Prostate gland (tissue), 2 donors: ENCODE results near the gene SPOUT1. TPM values are rescaled to one million over a fixed set of nuclear protein-coding genes. Genes with fewer than 3 reads are reported as not detected.

Source experiments
- DNase-seq: peaks from one replicate; pipeline ENCODE4 v3.0.0-alpha.2; 2019; ENCODE audit warnings: low spot score
- H3K27ac ChIP-seq, 2 donors: fragments of 200-600 bp; sonication (generic); 2 replicates each; pipeline ENCODE4 v1.5.1; 2017 to 2019
- H3K27me3 ChIP-seq: fragments of 200-600 bp; sonication (generic); replicated peaks from 2 replicates; pipeline ENCODE4 v1.5.1; 2019; ENCODE audit not compliant: insufficient read depth
- H3K36me3 ChIP-seq, 2 donors: fragments of 200-600 bp; sonication (generic); 1 replicate in 1 of 2; 2 replicates in 1 of 2; pipeline versions ENCODE4 v1.5.1 to v1.8.1; 2017 to 2019
- H3K4me1 ChIP-seq: fragments of 200-600 bp; sonication (generic); replicated peaks from 2 replicates; pipeline ENCODE4 v1.5.1; 2019
- H3K4me3 ChIP-seq, 2 donors: fragments of 200-600 bp; sonication (generic); 2 replicates each; pipeline ENCODE4 v1.5.1; 2017 to 2019
- H3K9me3 ChIP-seq: fragments of 200-600 bp; sonication (generic); 2 replicates; pipeline ENCODE4 v1.5.1; 2017
- CTCF ChIP-seq, 4 experiments: fragments of 200-600 bp in 2 of 4; fragments of 450-650 bp in 2 of 4; sonication (generic) in 2 of 4; IDR thresholded peaks; 1 replicate in 3 of 4; 2 replicates in 1 of 4; pipeline ENCODE4 v1.5.1; 2016 to 2019; ENCODE audit warnings: antibody characterized with exemption in 4 of 4, mild to moderate bottlenecking in 2 of 4, moderate library complexity in 2 of 4
- POLR2A ChIP-seq: fragments of 450-650 bp; IDR thresholded peaks from one replicate; pipeline ENCODE4 v1.6.1; 2016; ENCODE audit warnings: antibody characterized with exemption, mild to moderate bottlenecking
- POLR2AphosphoS5 ChIP-seq: sonication (generic); formaldehyde crosslinking; IDR thresholded peaks from one replicate; pipeline ENCODE4 v1.6.1; 2017; ENCODE audit warnings: antibody characterized with exemption
- WGBS: methylation state at CpG from one replicate; pipeline ENCODE4 v1.1.5; 2018; 5-methylcytosine and 5-hydroxymethylcytosine counted together
- intact Hi-C: fragments of 100-400 bp; cut with DNase I; formaldehyde crosslinking; loops from one replicate; pipeline ENCODE4 v1.14.2; 2022
- total RNA-seq, 2 donors: library from RNA; depleted of rRNA; stranded (reverse); fragments of >200 nt; gene quantifications; one replicate each; pipeline ENCODE4 v1.1.0, GENCODE V29; 2016

SPOUT1 gene
- total RNA-seq, 2 donors from 2014 or later = 45.8 to 47.5 TPM

DNA sequence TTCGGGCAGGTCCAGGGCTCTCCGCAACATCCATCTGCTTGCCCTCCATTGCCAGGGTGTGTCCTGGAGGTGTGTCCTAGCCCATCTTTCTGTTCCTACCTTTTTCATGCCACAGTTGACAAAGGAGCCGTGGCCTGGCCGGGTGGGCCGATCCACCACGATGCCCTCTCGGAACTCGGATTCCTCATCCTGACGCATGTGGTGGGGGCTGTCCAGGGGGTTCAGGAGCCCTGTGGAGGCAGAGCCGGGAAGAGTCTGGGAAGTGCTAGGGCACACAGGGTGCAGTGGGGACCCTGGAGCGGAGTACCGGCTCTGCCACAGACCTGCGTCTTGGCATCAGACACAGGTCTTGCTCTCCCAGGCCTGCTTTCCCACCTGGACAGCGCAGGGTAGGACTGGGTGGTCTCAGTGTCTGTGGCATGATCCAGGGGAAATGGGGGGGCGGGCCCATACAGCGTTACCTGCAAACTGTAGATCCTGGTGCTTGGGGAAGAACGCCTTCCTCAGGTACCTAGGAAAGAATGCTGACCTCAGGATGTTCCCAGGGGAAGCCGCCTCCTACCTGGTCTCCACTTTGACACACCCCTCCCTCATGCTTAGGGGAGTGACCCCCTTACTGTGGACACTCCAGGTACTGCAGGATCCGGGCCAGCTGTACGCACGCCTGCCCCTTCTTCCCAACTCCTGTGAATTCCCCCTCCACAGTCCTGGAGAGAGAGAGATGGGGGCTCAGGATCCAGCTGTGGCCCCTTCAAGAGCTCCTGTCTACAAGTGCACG is 3.5 kb downstream of the SPOUT1 start:
- H3K36me3 ChIP-seq = peaks cover 0 to 4% of the 10 kb centered on the region in 2 donors
- intact Hi-C loops = no loop called here
- WGBS = 88% methylated on average over 22 of the region's 22 CpGs
- no peaks in the 10 kb centered on the region for H3K9me3 ChIP-seq
- H3K27ac ChIP-seq = no peak overlapping the region
- no peak for TF ChIP-seq POLR2AphosphoS5
- no peak for TF ChIP-seq POLR2A
- no peak for TF ChIP-seq CTCF (IDR thresholded peaks at IDR 0.05)
- H3K4me3 ChIP-seq = no peak overlapping the region
- DNase-seq = no peak
- no peaks in the 10 kb centered on the region for H3K27me3 ChIP-seq
- peaks cover 11% of the 10 kb centered on the region for H3K4me1 ChIP-seq

- DNase-seq = no peak
- Histone ChIP-seq H3K27ac (peak overlapping the region; percentile 23 to 67), H3K36me3 (peaks cover 0 to 4% of the 10 kb centered on the region in 2 donors), H3K27me3 (no peaks in the 10 kb centered on the region), H3K4me3 (no peak overlapping the region), H3K4me1 (peaks cover 11% of the 10 kb centered on the region), H3K9me3 (no peaks in the 10 kb centered on the region)
- TF ChIP-seq POLR2A = no peak
- no peak for TF ChIP-seq POLR2AphosphoS5
- TF ChIP-seq CTCF (IDR thresholded peaks at IDR 0.05) = no peak
- intact Hi-C loops = no loop called here
- WGBS = 87% methylated on average over 7 of the region's 7 CpGs
Observed at GRCh38 chr9:128824911-128825310, 4.7 kb downstream of the SPOUT1 start.

DNA sequence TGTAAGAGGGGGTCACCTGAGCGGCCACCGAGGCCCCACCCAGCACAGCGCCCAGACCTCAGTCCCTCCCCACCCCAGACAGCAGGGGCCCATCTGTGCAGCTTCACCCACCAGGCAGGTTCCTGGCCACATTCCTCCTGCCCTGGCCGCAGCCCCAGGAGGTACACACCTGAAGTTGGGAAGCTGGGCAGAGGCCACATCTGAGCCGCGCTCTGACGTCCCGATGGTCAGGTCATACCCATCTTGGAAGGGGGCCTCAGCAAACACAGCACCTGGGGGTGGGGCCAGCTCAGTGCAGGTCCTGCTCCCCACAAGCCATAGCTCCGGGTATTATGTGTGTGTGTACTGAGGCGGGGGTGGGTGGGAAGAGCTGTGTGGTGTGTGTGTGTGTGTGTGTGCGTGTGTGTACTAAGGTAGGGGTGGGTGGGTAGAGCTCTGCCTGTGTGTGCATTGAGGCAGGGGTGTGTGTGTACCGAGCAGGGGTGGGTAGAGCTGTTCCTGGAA is 5.6 kb downstream of the SPOUT1 start:
- no peak overlapping the region for H3K4me3 ChIP-seq
- no peaks in the 10 kb centered on the region for H3K9me3 ChIP-seq
- H3K36me3 ChIP-seq = peaks cover 0 to 4% of the 10 kb centered on the region in 2 donors
- TF ChIP-seq POLR2AphosphoS5 (peak; percentile 5), POLR2A (no peak), CTCF (IDR thresholded peaks at IDR 0.05) (no peak)
- peaks cover 11% of the 10 kb centered on the region for H3K4me1 ChIP-seq
- H3K27ac ChIP-seq = peak overlapping the region in 1 of 2 donors; percentile 67
- peak; percentile 57 for DNase-seq
- no peaks in the 10 kb centered on the region for H3K27me3 ChIP-seq
- intact Hi-C loops = no loop called here
- 69% methylated on average over 12 of the region's 12 CpGs for WGBS

DNA sequence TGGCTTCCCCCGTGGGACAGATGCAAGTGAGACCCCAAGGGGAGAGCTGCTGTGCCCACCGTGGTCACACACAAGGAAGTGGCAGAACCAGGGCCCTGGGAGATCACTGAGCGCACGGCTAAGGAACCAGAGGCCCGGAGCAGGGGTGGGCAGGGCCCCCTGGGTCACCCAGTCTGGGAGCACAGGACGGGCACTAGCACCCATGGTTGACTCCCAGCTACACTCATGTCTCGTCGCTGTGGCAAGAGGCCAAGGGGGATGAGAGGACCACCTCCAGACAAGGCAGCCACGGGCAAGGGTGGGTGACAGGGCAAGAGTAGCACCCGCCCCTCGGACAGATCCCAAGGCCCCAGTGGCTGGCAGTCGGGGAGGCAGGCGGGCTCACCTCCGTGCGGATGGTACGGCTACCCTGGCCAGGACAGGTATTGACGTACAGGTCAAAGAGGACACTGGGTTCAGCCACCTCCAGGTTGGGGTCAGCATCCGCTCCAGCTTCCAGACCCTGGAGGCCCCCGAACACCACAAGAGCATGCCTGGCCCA is 6.2 kb downstream of the SPOUT1 start:
- no peak for DNase-seq
- intact Hi-C loops = no loop called here
- H3K9me3 ChIP-seq = no peaks in the 10 kb centered on the region
- no peak for TF ChIP-seq CTCF (IDR thresholded peaks at IDR 0.05)
- TF ChIP-seq POLR2A = no peak
- TF ChIP-seq POLR2AphosphoS5 = no peak
- H3K27me3 ChIP-seq = no peaks in the 10 kb centered on the region
- H3K4me1 ChIP-seq = peaks cover 11% of the 10 kb centered on the region
- H3K36me3 ChIP-seq = peaks cover 0 to 4% of the 10 kb centered on the region in 2 donors
- no peak overlapping the region for H3K4me3 ChIP-seq
- peak overlapping the region in 1 of 2 donors; percentile 67 for H3K27ac ChIP-seq
- 85% methylated on average over 19 of the region's 19 CpGs for WGBS
